Mesendoderm (in vitro differentiated cells): ENCODE measurements around the gene KRT86.

Source experiments
- DNase-seq: peaks from one replicate; pipeline ENCODE4 v3.0.0; 2013
- H2AK5ac ChIP-seq: 2 replicates; pipeline ENCODE4 v1.6.1; 2013; ENCODE audit warnings: low read length, inconsistent platforms
- H2BK120ac ChIP-seq: 2 replicates; pipeline ENCODE4 v1.6.1; 2013; ENCODE audit warnings: low read depth, mild to moderate bottlenecking, low read length, moderate library complexity, mixed read lengths
- H2BK15ac ChIP-seq: replicated peaks from 2 replicates; pipeline ENCODE4 v1.6.1; 2013; ENCODE audit warnings: low read depth, mild to moderate bottlenecking, moderate library complexity
- H2BK5ac ChIP-seq: 2 replicates; pipeline ENCODE4 v1.6.1; 2013; ENCODE audit warnings: low read length, inconsistent platforms
- H3K18ac ChIP-seq: 2 replicates; pipeline ENCODE4 v1.6.1; 2013; ENCODE audit warnings: mild to moderate bottlenecking, low read length, mixed read lengths
- H3K23ac ChIP-seq: one replicate; pipeline ENCODE4 v1.6.1; 2013; ENCODE audit warnings: low read length
- H3K27ac ChIP-seq: 2 replicates; pipeline ENCODE4 v1.5.1; 2013; ENCODE audit warnings: low read depth, mild to moderate bottlenecking, inconsistent platforms, low read length, moderate library complexity
- H3K27me3 ChIP-seq: 2 replicates; pipeline ENCODE4 v1.6.1; 2013; ENCODE audit warnings: low read length, control low read depth, mild to moderate bottlenecking, inconsistent platforms; ENCODE audit not compliant: insufficient read depth, poor library complexity
- H3K36me3 ChIP-seq: 2 replicates; pipeline ENCODE4 v1.6.1; 2013; ENCODE audit warnings: low read length, inconsistent platforms; ENCODE audit not compliant: control insufficient read depth, insufficient read depth
- H3K4ac ChIP-seq: one replicate; pipeline ENCODE4 v1.6.1; 2013; ENCODE audit warnings: low read depth, mild to moderate bottlenecking, low read length, moderate library complexity
- H3K4me1 ChIP-seq: 2 replicates; pipeline ENCODE4 v1.6.1; 2013; ENCODE audit warnings: low read depth, low read length, inconsistent platforms; ENCODE audit not compliant: control insufficient read depth
- H3K4me2 ChIP-seq: 2 replicates; pipeline ENCODE4 v1.6.1; 2013; ENCODE audit warnings: low read length
- H3K4me3 ChIP-seq: 2 replicates; pipeline ENCODE4 v1.5.1; 2013; ENCODE audit warnings: mild to moderate bottlenecking, low read length
- H3K56ac ChIP-seq: one replicate; pipeline ENCODE4 v1.6.1; 2013; ENCODE audit warnings: low read length
- H3K79me1 ChIP-seq: 2 replicates; pipeline ENCODE4 v1.6.1; 2013; ENCODE audit warnings: low read length, inconsistent platforms
- H3K79me2 ChIP-seq: 2 replicates; pipeline ENCODE4 v1.6.1; 2013; ENCODE audit warnings: mild to moderate bottlenecking, low read length; ENCODE audit not compliant: control insufficient read depth, insufficient read depth
- H3K9ac ChIP-seq: 2 replicates; pipeline ENCODE4 v1.6.1; 2013; ENCODE audit warnings: low read length, inconsistent platforms
- H4K5ac ChIP-seq: one replicate; pipeline ENCODE4 v1.6.1; 2013; ENCODE audit warnings: low read length
- H4K8ac ChIP-seq: one replicate; pipeline ENCODE4 v1.6.1; 2013; ENCODE audit warnings: low read depth, mild to moderate bottlenecking, control low read depth, low read length, moderate library complexity
- WGBS: extraction: QIAGEN DNeasy Blood & Tissue Kit; methylation state at CpG from one replicate; pipeline ENCODE4 v1.1.7; 2013; ENCODE audit warnings: low lambda C conversion rate, missing lambda C conversion rate; ENCODE audit not compliant: insufficient coverage; ENCODE audit errors: extremely low coverage; 5-methylcytosine and 5-hydroxymethylcytosine counted together

KRT86 gene

DNA sequence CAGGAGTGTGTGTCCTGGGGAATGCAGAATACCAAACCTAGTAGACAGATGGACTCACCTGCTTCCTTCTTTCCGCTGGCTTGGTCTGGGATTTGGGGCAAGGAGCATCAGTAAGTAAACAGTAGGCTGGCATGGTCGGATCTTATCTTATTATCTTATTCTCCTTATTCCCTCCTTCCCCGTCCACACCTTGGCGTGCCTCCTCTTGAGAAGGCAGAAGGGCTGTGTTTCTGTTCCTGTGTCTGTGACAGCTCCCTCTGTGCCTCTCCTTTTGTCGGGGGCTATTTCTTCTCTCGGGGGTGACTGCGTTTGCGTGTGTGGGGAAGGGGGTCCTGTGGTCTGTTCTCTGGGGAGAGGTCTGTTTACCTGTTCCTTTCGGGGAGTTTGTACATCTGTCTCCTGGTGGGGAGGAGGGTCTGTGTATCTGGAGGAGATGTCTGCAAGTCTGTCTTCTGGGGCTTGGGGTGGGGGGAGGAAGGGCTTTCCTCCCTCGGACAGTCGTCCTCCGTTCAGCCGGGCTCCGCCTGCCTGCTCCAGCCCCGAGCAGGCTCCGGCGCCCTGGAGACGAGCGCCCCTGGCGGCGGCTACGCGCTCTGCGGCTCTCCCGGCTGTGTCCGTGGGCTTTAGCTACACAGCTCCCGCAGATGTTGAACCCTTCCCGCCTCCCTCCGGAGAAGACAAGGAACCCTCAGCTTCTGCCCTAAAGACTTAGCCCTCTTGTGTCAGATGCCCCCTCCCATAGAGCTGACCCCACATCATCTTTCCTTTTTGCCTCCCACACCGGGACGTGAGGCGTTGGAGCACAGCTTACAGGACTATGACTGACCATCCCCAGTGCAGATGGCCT is 4.4 kb downstream of the KRT86 start:
- Histone ChIP-seq H4K5ac (no peak overlapping the region), H3K23ac (no peak overlapping the region), H3K4me3 (no peak overlapping the region), H3K9ac (peak overlapping the region; percentile 23), H2AK5ac (no peak overlapping the region), H3K79me1 (no peaks in the 10 kb centered on the region), H3K18ac (no peak overlapping the region), H2BK120ac (no peak overlapping the region), H3K27me3 (no peaks in the 10 kb centered on the region), H3K4me1 (no peaks in the 10 kb centered on the region), H3K56ac (peak overlapping the region; percentile 51), H3K4ac (no peak overlapping the region), H2BK15ac (no peak overlapping the region), H3K36me3 (no peaks in the 10 kb centered on the region), H3K4me2 (peak overlapping the region; percentile 42), H3K27ac (no peak overlapping the region), H2BK5ac (no peak overlapping the region), H4K8ac (no peak overlapping the region), H3K79me2 (no peaks in the 10 kb centered on the region)
- no CpG with 5 or more reads among the region's 32 CpGs for WGBS
- DNase-seq, result peak; percentile 65

DNA sequence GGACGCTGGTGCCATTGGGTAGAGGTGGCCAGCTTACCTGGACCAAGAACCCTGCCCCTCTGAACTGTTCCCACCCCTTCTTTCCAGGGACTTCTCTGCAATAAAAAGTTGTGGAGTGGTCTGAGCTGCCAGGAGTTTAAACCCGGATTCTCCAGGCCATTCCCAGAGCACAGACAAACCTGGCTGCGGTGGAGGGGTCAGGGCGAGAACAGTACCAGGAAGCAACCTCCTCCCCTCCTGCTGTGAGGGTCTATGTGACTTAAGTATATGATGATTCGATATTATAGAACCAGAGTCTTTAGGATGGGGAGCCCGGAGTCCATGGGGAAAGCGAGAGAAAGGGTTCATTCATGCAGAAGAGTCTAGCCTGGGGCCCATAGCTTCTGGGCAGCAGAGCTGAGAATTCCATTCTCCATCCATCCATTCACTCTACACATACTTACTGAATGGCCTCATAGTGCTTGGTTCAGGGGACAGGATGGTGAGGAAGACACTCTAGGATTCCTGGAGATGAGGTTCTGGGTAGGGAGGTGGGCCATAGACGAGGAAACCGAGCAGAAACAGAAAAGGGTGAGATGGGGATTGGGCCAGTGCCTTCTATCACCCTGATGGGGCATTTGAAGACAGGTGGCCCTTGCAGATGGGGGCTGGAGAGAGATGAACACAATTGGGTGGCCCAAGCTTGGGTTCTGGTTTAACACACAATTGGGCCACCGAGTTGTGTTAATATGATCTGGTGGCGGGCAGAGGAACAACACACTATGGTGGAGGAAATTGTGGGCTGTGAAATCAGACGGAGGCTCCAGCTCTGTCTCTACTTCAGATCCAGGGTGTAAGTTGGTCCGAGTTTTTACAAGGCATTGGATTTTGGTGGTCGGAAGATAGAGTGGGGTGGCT is 5.2 kb downstream of the KRT86 start:
- Histone ChIP-seq H3K4ac (no peak overlapping the region), H3K79me2 (no peaks in the 10 kb centered on the region), H3K4me2 (no peak overlapping the region), H3K9ac (no peak overlapping the region), H2BK120ac (no peak overlapping the region), H3K18ac (no peak overlapping the region), H3K27me3 (no peaks in the 10 kb centered on the region), H3K23ac (no peak overlapping the region), H3K4me3 (no peak overlapping the region), H2BK5ac (no peak overlapping the region), H2AK5ac (no peak overlapping the region), H4K8ac (no peak overlapping the region), H3K79me1 (no peaks in the 10 kb centered on the region), H3K27ac (no peak overlapping the region), H3K4me1 (no peaks in the 10 kb centered on the region), H2BK15ac (no peak overlapping the region), H3K36me3 (no peaks in the 10 kb centered on the region), H4K5ac (no peak overlapping the region), H3K56ac (no peak overlapping the region)
- no CpG with 5 or more reads among the region's 14 CpGs for WGBS
- no peak for DNase-seq

DNA sequence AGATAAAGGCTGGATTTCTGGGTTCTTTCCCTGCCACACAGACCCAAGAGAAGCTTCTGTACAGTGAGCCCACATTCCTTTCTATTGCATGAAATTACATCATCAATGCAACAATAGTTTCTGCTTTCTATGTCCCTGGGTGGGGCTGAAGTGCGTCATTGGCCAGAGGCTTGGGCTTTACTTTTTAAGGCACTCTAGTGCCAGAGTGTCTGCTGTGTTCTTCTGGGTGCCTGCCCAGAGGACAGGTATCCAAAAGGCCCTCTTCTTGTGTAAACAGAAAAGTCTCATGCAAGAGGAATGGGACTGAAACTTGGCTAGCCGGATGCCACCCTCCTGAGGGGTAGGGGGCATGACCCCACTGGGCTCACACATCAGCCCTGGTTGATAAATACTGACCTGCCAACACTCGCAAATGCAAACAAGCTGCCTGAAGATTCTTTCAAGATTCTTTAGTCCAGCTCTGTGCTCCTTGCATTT is 5.9 kb downstream of the KRT86 start:
- Histone ChIP-seq H3K4ac (no peak overlapping the region), H3K79me2 (no peaks in the 10 kb centered on the region), H3K79me1 (no peaks in the 10 kb centered on the region), H3K4me1 (no peaks in the 10 kb centered on the region), H3K4me3 (no peak overlapping the region), H2BK15ac (no peak overlapping the region), H3K9ac (no peak overlapping the region), H3K36me3 (no peaks in the 10 kb centered on the region), H2AK5ac (no peak overlapping the region), H2BK120ac (no peak overlapping the region), H3K23ac (no peak overlapping the region), H3K56ac (no peak overlapping the region), H2BK5ac (no peak overlapping the region), H3K27ac (no peak overlapping the region), H4K5ac (no peak overlapping the region), H4K8ac (no peak overlapping the region), H3K18ac (no peak overlapping the region), H3K4me2 (no peak overlapping the region), H3K27me3 (no peaks in the 10 kb centered on the region)
- WGBS, result no CpG with 5 or more reads among the region's 3 CpGs
- DNase-seq, result no peak

DNA sequence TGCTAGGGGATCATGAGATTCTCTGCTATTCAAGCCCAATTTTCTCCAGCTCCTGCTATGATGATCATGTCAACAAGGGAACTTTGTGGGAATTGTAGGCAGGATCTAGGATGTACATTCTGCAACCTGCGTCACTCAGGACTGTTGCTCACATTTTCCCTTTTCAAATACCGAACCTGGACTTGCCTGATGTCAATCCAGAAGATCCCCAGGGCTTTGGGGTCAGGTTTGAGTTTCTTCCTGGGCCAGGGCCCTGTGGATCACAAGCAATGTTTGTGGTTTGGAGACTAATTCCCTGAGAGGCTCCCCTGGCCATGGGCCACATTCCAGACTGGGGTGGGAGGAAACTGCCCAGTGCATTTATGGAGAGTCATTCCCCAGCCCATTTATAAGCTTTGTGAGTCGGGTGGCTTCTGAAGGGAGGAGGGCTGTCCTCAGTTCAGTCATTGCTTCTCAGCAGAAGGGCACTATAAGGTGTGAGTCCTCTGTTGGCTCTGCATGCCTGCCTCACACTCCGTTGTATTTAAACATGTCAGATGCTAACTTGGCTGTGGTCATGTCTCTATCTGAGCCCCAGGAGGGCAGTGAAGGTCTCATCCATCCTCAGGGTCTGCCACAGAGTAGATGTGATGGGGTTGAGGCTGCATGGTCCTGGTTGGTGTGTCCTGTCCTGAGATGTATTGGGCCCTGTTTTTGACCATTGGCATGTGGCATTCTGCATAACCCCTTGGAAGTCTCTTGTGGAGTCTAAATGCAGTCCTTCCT is 6.5 kb downstream of the KRT86 start:
- no peak for DNase-seq
- Histone ChIP-seq H4K5ac (no peak overlapping the region), H3K4me1 (no peaks in the 10 kb centered on the region), H3K4ac (no peak overlapping the region), H3K36me3 (no peaks in the 10 kb centered on the region), H3K27ac (no peak overlapping the region), H3K4me2 (no peak overlapping the region), H2BK15ac (no peak overlapping the region), H2BK120ac (no peak overlapping the region), H3K23ac (no peak overlapping the region), H3K56ac (no peak overlapping the region), H3K9ac (no peak overlapping the region), H3K79me1 (no peaks in the 10 kb centered on the region), H4K8ac (no peak overlapping the region), H3K27me3 (no peaks in the 10 kb centered on the region), H2AK5ac (no peak overlapping the region), H3K79me2 (no peaks in the 10 kb centered on the region), H2BK5ac (no peak overlapping the region), H3K4me3 (no peak overlapping the region), H3K18ac (no peak overlapping the region)
- WGBS, result no CpG with 5 or more reads among the region's 4 CpGs

DNA sequence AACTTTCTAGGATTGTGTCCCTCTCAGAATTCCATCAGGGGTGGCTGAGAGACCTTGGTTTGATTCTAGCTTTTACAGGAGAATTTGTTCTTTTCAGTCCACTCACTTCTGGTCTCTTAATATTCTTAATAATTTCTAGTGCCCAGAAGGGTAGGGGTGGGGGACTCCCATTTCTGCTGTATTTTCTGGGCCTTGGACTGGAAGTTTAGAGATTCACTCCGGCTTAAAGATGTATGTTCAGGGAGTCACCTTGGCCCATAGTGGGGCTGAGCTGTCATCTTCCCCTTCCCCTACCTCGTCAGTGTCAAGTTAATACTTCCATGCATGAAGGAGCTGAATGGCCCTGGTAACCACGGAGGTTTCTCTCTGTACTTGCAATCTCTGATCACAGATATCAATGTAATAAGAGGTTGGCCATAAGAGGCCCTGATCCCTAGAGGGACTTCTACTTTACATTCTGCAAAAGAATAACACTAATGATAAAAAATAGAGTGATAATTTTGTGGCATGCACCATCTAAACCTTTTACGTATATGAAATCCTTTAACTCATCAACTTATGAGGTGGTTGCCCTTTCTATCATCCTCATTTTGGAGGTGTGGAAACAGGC is 10.2 kb downstream of the KRT86 start:
- Histone ChIP-seq H2AK5ac (no peak overlapping the region), H4K5ac (no peak overlapping the region), H3K27ac (no peak overlapping the region), H3K36me3 (no peaks in the 10 kb centered on the region), H2BK15ac (no peak overlapping the region), H3K56ac (no peak overlapping the region), H3K4me1 (no peaks in the 10 kb centered on the region), H3K4ac (no peak overlapping the region), H2BK5ac (no peak overlapping the region), H3K4me3 (no peak overlapping the region), H3K27me3 (no peaks in the 10 kb centered on the region), H3K9ac (no peak overlapping the region), H3K79me1 (no peaks in the 10 kb centered on the region), H3K79me2 (no peaks in the 10 kb centered on the region), H2BK120ac (no peak overlapping the region), H4K8ac (no peak overlapping the region), H3K4me2 (no peak overlapping the region), H3K18ac (no peak overlapping the region), H3K23ac (no peak overlapping the region)
- no peak for DNase-seq
- no CpG with 5 or more reads among the region's 4 CpGs for WGBS
